Fibroblast of the aortic adventitia (primary cell): ENCODE measurements around the gene PODXL2. TPM values are rescaled to one million over a fixed set of nuclear protein-coding genes. Genes with fewer than 3 reads are reported as not detected.
A peak's percentile ranks its signal among the peaks of the same experiment; 100 is the strongest.

Experiments
- DNase-seq: peaks from one replicate; pipeline ENCODE4 v3.0.0-alpha.2; 2010; ENCODE audit warnings: low read depth
- H3K4me3 ChIP-seq: 2 replicates; pipeline ENCODE4 v1.5.1; 2011; ENCODE audit warnings: low read depth, mild to moderate bottlenecking, control low read depth, low read length, moderate library complexity
- total RNA-seq: library from RNA; depleted of rRNA; stranded (reverse); fragments of >200 nt; gene quantifications from 2 replicates; pipeline ENCODE4 v1.2.3, GENCODE V29; 2012; ENCODE audit warnings: low replicate concordance
- TF ChIP-seq, protein P1 (sequence below): IDR thresholded peaks from 2 replicates; pipeline ENCODE4 v1.5.1; 2011; ENCODE audit warnings: mild to moderate bottlenecking, low read length, control low read depth, inconsistent platforms; ENCODE audit not compliant: insufficient read depth

PODXL2 gene
- total RNA-seq, 1 donor, result 1.3 TPM

DNA sequence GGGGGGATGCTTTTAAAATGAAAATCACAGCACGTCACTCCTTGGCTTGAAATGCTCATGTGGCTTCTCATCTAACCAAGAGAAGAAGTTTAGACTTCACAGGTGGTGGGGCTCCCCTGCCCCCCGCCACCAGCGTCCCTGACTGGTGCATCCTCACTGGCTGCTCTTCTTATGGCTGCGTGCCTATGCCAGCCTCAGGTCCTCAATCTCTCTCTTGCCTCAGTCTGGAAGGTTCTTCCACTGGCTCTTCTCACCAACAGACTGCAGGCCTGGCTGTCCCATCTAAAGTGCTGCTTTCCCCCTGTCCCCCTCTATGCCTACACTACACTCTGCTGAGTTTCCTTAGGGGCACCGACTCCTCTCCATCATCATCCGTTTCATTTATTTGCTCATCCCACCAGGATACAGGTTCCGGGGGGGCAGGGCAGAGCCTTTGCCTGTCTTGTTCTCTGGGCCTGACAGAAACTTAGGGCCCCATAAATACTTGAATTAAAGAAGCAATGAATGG is 64.4 kb downstream of the PODXL2 start:
- no peak overlapping the region for H3K4me3 ChIP-seq
- TF ChIP-seq, protein P1, sequence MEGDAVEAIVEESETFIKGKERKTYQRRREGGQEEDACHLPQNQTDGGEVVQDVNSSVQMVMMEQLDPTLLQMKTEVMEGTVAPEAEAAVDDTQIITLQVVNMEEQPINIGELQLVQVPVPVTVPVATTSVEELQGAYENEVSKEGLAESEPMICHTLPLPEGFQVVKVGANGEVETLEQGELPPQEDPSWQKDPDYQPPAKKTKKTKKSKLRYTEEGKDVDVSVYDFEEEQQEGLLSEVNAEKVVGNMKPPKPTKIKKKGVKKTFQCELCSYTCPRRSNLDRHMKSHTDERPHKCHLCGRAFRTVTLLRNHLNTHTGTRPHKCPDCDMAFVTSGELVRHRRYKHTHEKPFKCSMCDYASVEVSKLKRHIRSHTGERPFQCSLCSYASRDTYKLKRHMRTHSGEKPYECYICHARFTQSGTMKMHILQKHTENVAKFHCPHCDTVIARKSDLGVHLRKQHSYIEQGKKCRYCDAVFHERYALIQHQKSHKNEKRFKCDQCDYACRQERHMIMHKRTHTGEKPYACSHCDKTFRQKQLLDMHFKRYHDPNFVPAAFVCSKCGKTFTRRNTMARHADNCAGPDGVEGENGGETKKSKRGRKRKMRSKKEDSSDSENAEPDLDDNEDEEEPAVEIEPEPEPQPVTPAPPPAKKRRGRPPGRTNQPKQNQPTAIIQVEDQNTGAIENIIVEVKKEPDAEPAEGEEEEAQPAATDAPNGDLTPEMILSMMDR, result no peak
- DNase-seq, result no peak

DNA sequence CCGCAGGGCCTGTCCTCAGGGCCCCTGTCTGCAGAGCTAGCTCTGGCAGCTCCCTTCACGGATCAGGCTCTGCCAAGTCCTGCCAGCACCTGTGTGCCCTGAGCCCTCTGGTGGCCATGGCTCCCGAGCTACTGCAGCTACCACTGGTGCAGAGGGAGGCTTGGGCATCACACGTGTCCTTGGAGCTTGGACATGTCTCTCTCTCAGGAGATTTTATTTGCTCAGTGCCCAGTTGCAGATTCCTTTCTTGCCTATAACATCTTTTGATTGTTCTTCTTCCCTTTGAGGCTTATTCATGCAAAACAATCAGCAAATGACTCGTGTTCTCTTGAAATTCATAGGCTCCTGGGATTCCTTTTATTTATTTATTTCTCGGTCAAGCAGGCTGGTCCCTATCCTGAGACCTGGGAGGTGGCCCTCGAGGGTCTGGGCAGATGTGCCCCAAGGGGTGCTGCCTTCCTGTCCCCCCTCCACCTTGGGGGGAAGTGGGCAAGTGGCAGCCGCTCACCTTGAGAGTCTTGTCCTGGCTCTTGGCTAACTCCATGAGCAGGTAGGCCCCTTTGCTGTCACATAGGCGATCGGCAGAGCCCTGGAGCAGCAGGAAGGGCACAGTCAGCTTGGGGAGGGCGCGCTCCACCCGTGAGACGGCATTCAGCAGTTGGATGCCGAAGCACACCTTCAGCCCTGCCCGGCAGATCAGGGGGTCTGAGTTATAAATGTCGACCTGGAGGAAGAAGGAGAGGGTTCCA is 65.7 kb downstream of the PODXL2 start:
- no peak overlapping the region for H3K4me3 ChIP-seq
- TF ChIP-seq, protein P1, result peak; percentile 33
- DNase-seq, result no peak

DNA sequence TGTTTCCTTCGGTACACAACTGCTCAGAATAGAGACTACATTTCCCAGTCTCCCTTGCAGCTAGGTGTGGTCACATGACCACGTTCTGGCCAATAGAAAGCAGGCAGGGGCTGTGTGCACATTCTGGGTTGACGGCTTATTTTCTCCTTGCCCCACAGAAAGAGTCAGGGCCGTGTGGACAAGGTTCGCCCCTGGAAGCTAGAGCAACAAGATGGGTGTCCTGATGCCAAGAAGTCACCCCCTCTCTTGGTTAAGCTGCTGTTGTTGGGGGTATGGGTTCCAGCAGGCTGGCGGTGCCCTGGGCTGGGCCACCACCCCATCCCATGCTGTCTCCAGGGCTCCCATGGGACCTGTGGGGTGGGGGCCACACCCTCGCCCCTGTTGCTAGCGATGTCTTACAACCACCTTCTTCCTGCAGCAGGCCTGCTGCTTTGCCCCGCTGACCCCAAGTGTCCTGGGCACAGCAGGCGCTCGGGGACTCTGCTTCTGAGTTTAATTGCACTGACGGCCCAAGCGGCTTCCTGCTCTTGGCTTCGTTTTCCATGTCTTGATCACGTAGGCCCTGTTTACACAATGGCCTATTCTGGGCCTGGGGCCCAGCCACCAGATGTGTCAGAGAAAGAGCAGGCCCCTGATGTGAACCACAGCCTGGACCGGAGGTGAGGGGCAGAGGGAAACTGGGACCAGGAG is 68.7 kb downstream of the PODXL2 start:
- H3K4me3 ChIP-seq, result peak overlapping the region; percentile 49
- peak; percentile 94 for DNase-seq
- TF ChIP-seq, protein P1, result no peak

DNA sequence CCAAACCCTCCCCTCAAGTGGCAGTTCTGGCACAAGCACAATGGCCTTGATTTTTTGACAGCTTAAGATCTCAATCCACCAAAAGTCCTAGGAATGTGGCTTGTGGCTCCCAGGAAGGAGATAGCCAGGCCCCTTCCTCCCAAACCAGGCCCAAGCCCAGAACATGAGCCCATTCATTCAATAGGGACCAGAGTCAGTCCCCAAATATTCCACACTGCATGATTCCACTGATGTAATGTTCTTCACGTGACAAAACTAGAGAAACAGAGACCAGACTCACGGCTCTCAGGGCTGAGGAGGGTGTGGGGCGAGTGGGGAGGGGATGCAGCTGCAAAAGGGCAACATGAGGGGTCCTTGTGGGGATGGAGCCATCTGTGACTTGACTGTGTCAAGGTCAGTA is 69.3 kb downstream of the PODXL2 start:
- TF ChIP-seq, protein P1, result no peak
- DNase-seq, result no peak
- H3K4me3 ChIP-seq, result no peak overlapping the region

DNA sequence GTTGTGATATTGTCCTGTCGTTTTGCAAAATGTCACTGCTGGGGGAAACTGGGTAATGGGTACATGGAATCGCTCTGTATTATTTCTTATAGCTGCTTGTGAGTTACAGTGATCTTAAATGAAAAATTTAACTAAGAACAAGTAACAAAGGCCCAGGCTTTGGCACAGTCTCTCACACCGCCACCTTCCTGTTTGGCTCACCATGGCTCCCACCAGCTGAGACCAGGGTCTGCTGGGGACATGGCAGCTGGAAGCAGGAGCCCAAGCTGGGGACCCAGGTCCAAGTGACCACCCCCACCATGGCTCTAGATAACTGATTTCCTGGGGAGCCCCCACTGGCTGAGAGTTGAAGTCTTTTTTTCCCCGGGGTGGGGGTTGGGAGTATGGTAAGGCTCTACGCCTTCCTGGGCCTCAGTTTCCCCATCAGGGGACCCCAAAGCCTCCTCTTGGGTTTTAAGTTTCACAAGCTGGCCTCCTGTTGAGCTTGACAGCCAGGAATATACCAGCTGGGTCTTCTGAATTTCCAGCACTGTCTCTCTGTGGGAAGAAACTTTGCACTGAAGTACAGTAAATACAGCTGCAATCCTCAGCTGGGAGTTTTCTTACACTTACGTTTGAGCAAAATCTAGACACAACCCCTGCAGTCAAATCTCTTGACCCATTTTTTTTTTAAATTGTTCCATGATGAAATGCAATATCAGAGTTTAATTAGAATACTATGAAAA is 69.9 kb downstream of the PODXL2 start:
- H3K4me3 ChIP-seq, result no peak overlapping the region
- DNase-seq, result peak; percentile 32
- TF ChIP-seq, protein P1, result no peak

DNA sequence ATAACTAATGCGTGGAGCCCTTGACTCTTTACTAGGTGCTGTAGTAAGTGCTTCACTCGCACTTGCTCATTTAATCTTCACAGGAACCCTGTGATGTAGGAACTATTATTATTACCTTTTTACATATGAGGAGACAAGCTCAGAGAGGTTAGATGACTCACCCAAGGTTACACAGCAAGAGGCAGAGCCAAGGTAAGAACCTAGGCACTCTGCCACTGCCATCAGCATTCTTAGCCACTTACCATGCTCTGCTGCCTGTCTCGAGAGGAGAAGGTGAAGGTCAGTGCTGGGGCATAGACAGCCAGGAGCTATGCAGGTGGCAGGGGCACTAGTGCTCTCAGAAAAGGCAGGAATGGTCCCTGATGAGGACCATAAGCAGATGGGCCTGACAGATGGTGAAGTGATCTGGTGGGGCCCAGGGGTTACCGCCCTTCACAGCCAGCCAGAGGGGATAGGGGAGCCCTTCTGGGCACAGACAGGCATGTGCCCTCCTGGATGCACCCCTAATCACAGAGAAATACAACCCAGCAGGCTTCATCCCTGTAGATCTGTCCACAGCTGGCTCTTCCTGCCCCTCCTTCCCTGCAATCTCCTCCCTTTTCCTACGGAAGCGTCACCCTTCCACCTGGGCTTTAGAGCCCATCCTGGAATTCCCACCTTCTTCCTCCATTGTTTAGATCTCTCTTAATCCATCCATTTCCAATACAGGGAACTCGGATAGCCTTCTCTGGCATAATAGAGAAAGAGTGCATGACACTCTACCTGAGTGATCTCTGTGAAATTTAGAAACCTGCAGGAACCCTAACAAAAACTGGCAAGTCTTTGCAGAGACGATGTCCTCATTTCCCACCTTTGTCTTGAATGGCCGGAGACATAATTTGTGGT is 70.7 kb downstream of the PODXL2 start:
- H3K4me3 ChIP-seq, result no peak overlapping the region
- TF ChIP-seq, protein P1, result no peak
- DNase-seq, result peak; percentile 40
